ENCODE measurements around the gene C11orf68. TPM values are rescaled to one million over a fixed set of nuclear protein-coding genes. Genes with fewer than 3 reads are reported as not detected.

C11orf68 gene
- total and polyA plus RNA-seq, 2 experiments from 2014 or later = 16.8 to 23.2 TPM

GRCh38 chr11:65907878-65908277, 11.0 kb downstream of the C11orf68 start:
- Mint-ChIP-seq H3K27ac (no peak overlapping the region), H3K4me3 (no peak overlapping the region), H3K36me3 (ENCODE audit: low read depth) (no peaks in the 10 kb centered on the region), H3K4me1 (peaks cover 7% of the 10 kb centered on the region), H3K9me3 (no peaks in the 10 kb centered on the region), H3K27me3 (ENCODE audit: insufficient read depth, low read depth, poor library complexity) (peaks cover 20% of the 10 kb centered on the region)
- H2AFZ ChIP-seq = no peak overlapping the region
- peaks cover 5% of the 10 kb centered on the region for H3K4me1 ChIP-seq (ENCODE audit: insufficient read depth)
- ATAC-seq = no peak
- H3K4me2 ChIP-seq = no peak overlapping the region
- H3K27me3 ChIP-seq (ENCODE audit: insufficient read depth) = peaks cover 32% of the 10 kb centered on the region
- no peak for TF ChIP-seq CREB1 (CRISPR knock-in tag; IDR thresholded peaks at IDR 0.05; ENCODE audit: low read depth)
- TF ChIP-seq, protein P1, sequence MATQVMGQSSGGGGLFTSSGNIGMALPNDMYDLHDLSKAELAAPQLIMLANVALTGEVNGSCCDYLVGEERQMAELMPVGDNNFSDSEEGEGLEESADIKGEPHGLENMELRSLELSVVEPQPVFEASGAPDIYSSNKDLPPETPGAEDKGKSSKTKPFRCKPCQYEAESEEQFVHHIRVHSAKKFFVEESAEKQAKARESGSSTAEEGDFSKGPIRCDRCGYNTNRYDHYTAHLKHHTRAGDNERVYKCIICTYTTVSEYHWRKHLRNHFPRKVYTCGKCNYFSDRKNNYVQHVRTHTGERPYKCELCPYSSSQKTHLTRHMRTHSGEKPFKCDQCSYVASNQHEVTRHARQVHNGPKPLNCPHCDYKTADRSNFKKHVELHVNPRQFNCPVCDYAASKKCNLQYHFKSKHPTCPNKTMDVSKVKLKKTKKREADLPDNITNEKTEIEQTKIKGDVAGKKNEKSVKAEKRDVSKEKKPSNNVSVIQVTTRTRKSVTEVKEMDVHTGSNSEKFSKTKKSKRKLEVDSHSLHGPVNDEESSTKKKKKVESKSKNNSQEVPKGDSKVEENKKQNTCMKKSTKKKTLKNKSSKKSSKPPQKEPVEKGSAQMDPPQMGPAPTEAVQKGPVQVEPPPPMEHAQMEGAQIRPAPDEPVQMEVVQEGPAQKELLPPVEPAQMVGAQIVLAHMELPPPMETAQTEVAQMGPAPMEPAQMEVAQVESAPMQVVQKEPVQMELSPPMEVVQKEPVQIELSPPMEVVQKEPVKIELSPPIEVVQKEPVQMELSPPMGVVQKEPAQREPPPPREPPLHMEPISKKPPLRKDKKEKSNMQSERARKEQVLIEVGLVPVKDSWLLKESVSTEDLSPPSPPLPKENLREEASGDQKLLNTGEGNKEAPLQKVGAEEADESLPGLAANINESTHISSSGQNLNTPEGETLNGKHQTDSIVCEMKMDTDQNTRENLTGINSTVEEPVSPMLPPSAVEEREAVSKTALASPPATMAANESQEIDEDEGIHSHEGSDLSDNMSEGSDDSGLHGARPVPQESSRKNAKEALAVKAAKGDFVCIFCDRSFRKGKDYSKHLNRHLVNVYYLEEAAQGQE (IDR thresholded peaks at IDR 0.05; ENCODE audit: unreplicated experiment) = no peak
- TF ChIP-seq ZNF331 (CRISPR knock-in tag; IDR thresholded peaks at IDR 0.05; ENCODE audit: low read depth) = no peak
- TF ChIP-seq, protein P2, sequence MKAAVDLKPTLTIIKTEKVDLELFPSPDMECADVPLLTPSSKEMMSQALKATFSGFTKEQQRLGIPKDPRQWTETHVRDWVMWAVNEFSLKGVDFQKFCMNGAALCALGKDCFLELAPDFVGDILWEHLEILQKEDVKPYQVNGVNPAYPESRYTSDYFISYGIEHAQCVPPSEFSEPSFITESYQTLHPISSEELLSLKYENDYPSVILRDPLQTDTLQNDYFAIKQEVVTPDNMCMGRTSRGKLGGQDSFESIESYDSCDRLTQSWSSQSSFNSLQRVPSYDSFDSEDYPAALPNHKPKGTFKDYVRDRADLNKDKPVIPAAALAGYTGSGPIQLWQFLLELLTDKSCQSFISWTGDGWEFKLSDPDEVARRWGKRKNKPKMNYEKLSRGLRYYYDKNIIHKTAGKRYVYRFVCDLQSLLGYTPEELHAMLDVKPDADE (IDR thresholded peaks at IDR 0.05) = no peak
- no peak for TF ChIP-seq EZH2 (IDR thresholded peaks at IDR 0.05; ENCODE audit: low read depth, unreplicated experiment)
- no peak for TF ChIP-seq NANOG (IDR thresholded peaks at IDR 0.05; ENCODE audit: borderline replicate concordance)
- TF ChIP-seq JUNB (IDR thresholded peaks at IDR 0.05; ENCODE audit: unreplicated experiment) = no peak
- no peaks in the 10 kb centered on the region for H4K20me1 ChIP-seq (replicated peaks; ENCODE audit: insufficient read depth)
- no peak for DNase-seq (ENCODE audit: low spot score)
- no peaks in the 10 kb centered on the region for H3F3A ChIP-seq (replicated peaks; ENCODE audit: low read depth)
- H3K9me2 ChIP-seq (ENCODE audit: insufficient read depth) = no peaks in the 10 kb centered on the region
- no peak overlapping the region for H3K4me3 ChIP-seq
- no peaks in the 10 kb centered on the region for H3K79me2 ChIP-seq (replicated peaks; ENCODE audit: insufficient read depth)
- H3K27ac ChIP-seq (ENCODE audit: low read depth) = no peak overlapping the region
- no peaks in the 10 kb centered on the region for H3K36me3 ChIP-seq (ENCODE audit: insufficient read depth)

- H3K27ac Mint-ChIP-seq = no peak overlapping the region
- Histone ChIP-seq H3K36me3 (ENCODE audit: insufficient read depth) (no peaks in the 10 kb centered on the region), H3K4me3 (no peak overlapping the region), H4K20me1 (replicated peaks; ENCODE audit: insufficient read depth) (no peaks in the 10 kb centered on the region), H3K27me3 (ENCODE audit: insufficient read depth) (peaks cover 43% of the 10 kb centered on the region), H3K27ac (ENCODE audit: low read depth) (no peak overlapping the region), H3K9me2 (ENCODE audit: insufficient read depth) (no peaks in the 10 kb centered on the region), H3K4me2 (no peak overlapping the region), H3K79me2 (replicated peaks; ENCODE audit: insufficient read depth) (no peaks in the 10 kb centered on the region), H3K4me1 (ENCODE audit: insufficient read depth) (no peaks in the 10 kb centered on the region; the same call in 1 of the 2 replicates), H2AFZ (no peak overlapping the region), H3F3A (replicated peaks; ENCODE audit: low read depth) (no peaks in the 10 kb centered on the region)
- no peak overlapping the region; the same call in 2 of the 3 replicates for H3K4me3 Mint-ChIP-seq
- H3K27me3 Mint-ChIP-seq (ENCODE audit: insufficient read depth, low read depth, poor library complexity) = peaks cover 28% of the 10 kb centered on the region
- no peak for TF ChIP-seq POLR2AphosphoS5 (IDR thresholded peaks at IDR 0.05; ENCODE audit: low read depth)
- TF ChIP-seq EZH2 (IDR thresholded peaks at IDR 0.05; ENCODE audit: low read depth, unreplicated experiment) = no peak
- TF ChIP-seq CREB1 (CRISPR knock-in tag; IDR thresholded peaks at IDR 0.05; ENCODE audit: low read depth) = no peak
- TF ChIP-seq ZNF114 (CRISPR knock-in tag; IDR thresholded peaks at IDR 0.05) = no peak
- H3K9me3 Mint-ChIP-seq = no peaks in the 10 kb centered on the region
- H3K4me1 Mint-ChIP-seq = peaks cover 5% of the 10 kb centered on the region
- DNase-seq (ENCODE audit: low spot score) = no peak
- H3K36me3 Mint-ChIP-seq (ENCODE audit: low read depth) = no peaks in the 10 kb centered on the region
- ATAC-seq = no peak
Observed at GRCh38 chr11:65906602-65907001, 12.3 kb downstream of the C11orf68 start.
